ENCODE data around the gene GPRC5B.

Gene GPRC5B

DNA sequence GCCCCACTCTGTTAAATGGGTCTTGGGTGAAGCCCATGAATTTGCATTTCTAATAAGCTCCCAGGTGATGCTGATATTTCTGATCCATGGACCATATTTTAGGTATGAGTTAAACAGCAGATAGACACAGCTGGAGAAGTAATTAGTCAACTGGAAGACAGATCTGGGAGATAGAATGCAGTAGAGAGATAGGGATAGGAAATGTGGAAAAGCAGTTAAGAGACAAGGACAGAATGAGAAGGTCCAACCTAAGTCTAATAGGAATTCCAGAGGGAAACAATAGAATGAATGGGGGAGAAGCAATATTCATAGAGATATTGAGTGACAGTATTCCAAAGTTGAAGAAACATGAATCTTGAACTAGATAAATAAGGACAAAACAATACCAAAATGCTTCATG lies 71.7 kb downstream of the GPRC5B start:
- Histone ChIP-seq H3K9ac (ENCODE audit: low read length) (no peak overlapping the region), H3K36me3 (ENCODE audit: control insufficient read depth, insufficient read depth, low read length) (no peaks in the 10 kb centered on the region), H3K27me3 (ENCODE audit: control insufficient read depth, insufficient read depth, low read length) (no peaks in the 10 kb centered on the region), H3K4me1 (ENCODE audit: control insufficient read depth, insufficient read depth, low read length) (peaks cover 40% of the 10 kb centered on the region), H3K4me3 (ENCODE audit: low read length) (no peak overlapping the region), H3K9me3 (ENCODE audit: control insufficient read depth, low read length) (no peaks in the 10 kb centered on the region)

DNA sequence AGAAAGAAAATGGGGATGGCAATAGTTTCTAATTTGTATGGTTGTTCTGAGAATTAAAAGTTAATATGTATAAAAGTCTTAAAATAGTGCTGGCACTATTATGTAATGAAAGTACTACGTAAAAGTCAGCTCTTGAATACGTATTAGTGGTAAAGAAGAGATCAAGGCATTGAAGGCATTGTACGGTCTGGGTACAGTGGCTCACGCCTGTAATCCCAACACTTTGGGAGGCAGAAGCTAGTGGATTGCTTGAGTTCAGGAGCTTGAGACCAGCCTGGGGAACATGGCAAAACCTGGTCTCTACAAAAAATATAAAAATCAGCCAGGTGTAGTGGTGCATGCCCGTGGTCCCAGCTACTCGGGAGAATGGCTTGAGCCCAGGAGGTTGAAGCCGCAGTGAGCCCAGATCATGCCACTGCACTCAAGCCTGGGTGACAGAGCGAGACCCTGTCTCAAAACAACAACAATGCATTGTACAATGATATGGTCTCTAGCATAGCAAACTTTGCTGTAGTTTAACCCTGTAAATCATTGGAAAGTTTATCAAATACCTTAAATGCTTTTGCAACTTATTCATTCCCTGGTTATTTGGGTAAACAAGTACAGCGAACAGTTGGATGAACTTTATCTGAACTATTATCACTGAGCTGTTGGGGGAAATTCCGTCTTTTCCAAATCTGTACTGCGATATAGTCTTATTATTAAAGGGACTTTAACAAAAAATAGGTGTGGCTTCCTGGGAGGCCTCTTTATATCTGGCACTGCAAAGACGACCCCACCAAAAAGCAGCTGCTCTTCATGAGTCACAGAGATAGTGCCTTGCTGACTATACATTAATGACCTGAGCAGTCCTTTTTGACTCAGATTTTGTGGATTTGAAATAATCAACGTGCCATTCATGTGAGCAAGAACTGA lies 73.6 kb downstream of the GPRC5B start:
- Histone ChIP-seq H3K4me1 (ENCODE audit: control insufficient read depth, insufficient read depth, low read length) (peaks cover 45% of the 10 kb centered on the region), H3K27me3 (ENCODE audit: control insufficient read depth, insufficient read depth, low read length) (no peaks in the 10 kb centered on the region), H3K36me3 (ENCODE audit: control insufficient read depth, insufficient read depth, low read length) (no peaks in the 10 kb centered on the region), H3K9me3 (ENCODE audit: control insufficient read depth, low read length) (no peaks in the 10 kb centered on the region), H3K9ac (ENCODE audit: low read length) (no peak overlapping the region), H3K4me3 (ENCODE audit: low read length) (no peak overlapping the region)

DNA sequence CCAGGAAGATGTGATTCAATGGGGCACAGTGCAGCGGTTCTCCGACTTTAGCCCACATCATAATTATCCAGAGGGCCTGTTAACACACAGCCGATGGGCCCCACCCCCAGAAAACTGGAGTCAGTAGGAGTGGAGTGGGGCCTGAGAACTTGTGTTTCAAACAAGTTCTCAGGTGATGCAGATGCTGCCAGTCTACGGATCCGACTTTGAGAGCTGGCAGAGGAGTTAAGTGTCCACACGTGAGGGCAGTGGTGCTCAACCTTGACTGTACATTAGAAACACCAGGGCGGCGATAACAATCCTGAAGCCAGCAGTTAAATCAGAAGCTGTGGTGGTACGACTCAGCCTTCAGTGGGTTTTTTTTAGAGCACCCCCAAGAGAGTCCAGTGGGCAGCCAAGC lies 75.0 kb downstream of the GPRC5B start:
- no peaks in the 10 kb centered on the region for H3K27me3 ChIP-seq (ENCODE audit: control insufficient read depth, insufficient read depth, low read length)
- peaks cover 59% of the 10 kb centered on the region for H3K4me1 ChIP-seq (ENCODE audit: control insufficient read depth, insufficient read depth, low read length)
- no peaks in the 10 kb centered on the region for H3K36me3 ChIP-seq (ENCODE audit: control insufficient read depth, insufficient read depth, low read length)
- peak overlapping the region; percentile 10 for H3K9ac ChIP-seq (ENCODE audit: low read length)
- H3K9me3 ChIP-seq (ENCODE audit: control insufficient read depth, low read length): peaks cover 9% of the 10 kb centered on the region
- no peak overlapping the region for H3K4me3 ChIP-seq (ENCODE audit: low read length)

DNA sequence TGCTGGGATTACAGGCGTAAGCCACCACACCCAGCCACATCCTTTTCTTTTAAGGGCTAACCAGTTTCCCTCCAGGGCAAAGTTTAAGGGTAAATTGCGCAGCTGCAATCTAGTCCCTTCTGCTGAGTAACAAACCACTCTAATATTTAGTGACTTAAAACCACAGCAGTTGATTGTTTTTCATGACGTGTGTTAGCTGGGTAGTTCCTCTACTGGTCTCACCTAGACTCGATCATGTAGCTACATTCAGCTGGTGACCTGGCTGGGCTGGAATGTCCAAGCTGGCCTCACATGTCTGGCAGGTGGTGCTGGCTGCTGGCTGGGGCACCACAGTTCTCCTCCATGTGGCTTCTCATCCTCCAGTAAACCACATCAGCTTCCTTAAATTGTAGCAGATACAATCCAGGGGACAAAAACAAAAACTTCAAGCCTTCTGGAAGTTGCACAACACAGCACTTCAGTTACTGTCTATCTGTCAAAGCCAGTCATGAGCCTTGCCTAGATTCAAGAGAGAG lies 75.5 kb downstream of the GPRC5B start:
- Histone ChIP-seq H3K36me3 (ENCODE audit: control insufficient read depth, insufficient read depth, low read length) (no peaks in the 10 kb centered on the region), H3K9ac (ENCODE audit: low read length) (peak overlapping the region; percentile 10), H3K4me3 (ENCODE audit: low read length) (no peak overlapping the region), H3K9me3 (ENCODE audit: control insufficient read depth, low read length) (peaks cover 9% of the 10 kb centered on the region), H3K27me3 (ENCODE audit: control insufficient read depth, insufficient read depth, low read length) (no peaks in the 10 kb centered on the region), H3K4me1 (ENCODE audit: control insufficient read depth, insufficient read depth, low read length) (peaks cover 64% of the 10 kb centered on the region)

DNA sequence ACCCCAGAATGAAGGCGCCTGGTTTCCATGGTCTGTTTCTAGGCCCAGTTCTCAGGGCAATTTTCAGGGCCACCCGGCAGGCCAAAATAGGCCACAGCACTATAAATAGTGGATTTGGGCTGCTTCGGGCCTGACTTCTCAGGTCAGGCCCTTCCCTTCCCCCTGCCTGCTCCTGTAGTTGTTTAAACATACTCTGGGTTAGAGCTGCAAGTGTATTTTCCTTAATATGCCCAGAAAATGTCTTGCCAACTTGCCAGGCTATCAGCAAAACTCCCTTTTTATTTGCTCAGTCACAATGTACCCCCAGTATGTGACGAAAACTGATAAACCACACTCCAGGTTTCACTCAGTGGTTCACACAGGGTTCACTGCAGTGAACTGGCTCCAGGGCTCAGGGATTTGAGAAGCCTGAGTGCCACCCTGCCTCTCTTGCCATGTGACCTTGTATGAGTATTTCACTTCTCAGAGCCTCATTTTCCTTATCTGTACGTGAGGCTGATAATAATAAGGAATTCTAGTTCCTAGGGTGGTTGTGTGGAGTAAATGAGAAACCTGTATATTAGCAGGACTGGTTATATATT lies 76.5 kb downstream of the GPRC5B start:
- H3K4me3 ChIP-seq (ENCODE audit: low read length): no peak overlapping the region
- peaks cover 9% of the 10 kb centered on the region for H3K9me3 ChIP-seq (ENCODE audit: control insufficient read depth, low read length)

More for the DNA sequence above, 76.5 kb downstream of the GPRC5B start:
- H3K9ac ChIP-seq (ENCODE audit: low read length): peak overlapping the region; percentile 56
- H3K36me3 ChIP-seq (ENCODE audit: control insufficient read depth, insufficient read depth, low read length): no peaks in the 10 kb centered on the region
- peaks cover 64% of the 10 kb centered on the region for H3K4me1 ChIP-seq (ENCODE audit: control insufficient read depth, insufficient read depth, low read length)
- no peaks in the 10 kb centered on the region for H3K27me3 ChIP-seq (ENCODE audit: control insufficient read depth, insufficient read depth, low read length)

Measured in mucosa of stomach (tissue), 1 donor.